Neural progenitor cell (in vitro differentiated cells): ENCODE measurements around the gene FAM151A.

ENCODE experiments used
- EZH2phosphoT487 ChIP-seq: fragments of 200-600 bp; sonication (generic); IDR thresholded peaks from 2 replicates; pipeline ENCODE4 v1.6.1; 2017; ENCODE audit warnings: antibody characterized with exemption
- TF ChIP-seq, protein P1 (sequence below): fragments of 200-600 bp; sonication (generic); IDR thresholded peaks from 2 replicates; pipeline ENCODE4 v1.5.1; 2017; ENCODE audit warnings: antibody characterized with exemption, mild to moderate bottlenecking

GRCh38 chr1:54566438-54567141 lies 56.7 kb downstream of the FAM151A start:
- TF ChIP-seq, protein P1, sequence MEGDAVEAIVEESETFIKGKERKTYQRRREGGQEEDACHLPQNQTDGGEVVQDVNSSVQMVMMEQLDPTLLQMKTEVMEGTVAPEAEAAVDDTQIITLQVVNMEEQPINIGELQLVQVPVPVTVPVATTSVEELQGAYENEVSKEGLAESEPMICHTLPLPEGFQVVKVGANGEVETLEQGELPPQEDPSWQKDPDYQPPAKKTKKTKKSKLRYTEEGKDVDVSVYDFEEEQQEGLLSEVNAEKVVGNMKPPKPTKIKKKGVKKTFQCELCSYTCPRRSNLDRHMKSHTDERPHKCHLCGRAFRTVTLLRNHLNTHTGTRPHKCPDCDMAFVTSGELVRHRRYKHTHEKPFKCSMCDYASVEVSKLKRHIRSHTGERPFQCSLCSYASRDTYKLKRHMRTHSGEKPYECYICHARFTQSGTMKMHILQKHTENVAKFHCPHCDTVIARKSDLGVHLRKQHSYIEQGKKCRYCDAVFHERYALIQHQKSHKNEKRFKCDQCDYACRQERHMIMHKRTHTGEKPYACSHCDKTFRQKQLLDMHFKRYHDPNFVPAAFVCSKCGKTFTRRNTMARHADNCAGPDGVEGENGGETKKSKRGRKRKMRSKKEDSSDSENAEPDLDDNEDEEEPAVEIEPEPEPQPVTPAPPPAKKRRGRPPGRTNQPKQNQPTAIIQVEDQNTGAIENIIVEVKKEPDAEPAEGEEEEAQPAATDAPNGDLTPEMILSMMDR: no peak
- TF ChIP-seq EZH2phosphoT487: no peak
